GM18498 (cell line): Measurements from ENCODE around the gene DYNC2H1.

Experiments
- ATAC-seq: cut with Tn5 transposase; IDR thresholded peaks from one replicate; pipeline ENCODE4 v1.9.1; 2021; ENCODE audit warnings: mild to moderate bottlenecking, moderate library complexity; ENCODE audit not compliant: unreplicated experiment

DYNC2H1 gene

DNA sequence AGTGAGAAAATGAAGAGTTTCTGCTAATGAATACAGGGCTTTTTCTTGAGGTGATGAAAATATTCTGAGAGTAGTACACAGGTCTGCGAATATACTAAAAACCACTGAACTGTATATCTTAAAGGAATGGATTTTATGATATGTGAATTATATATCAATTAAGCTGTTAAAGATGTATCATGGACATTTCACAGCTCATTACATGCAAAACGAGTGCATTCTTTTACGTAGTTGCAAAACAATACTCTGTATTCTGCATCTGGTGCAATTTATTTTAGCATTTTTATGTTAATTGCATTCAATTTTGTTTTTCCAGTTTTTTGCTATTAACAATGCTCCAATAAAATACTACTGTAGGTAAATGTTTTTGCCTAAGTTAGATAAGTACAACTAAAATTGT is 411.6 kb downstream of the DYNC2H1 start:
- no peak for ATAC-seq

DNA sequence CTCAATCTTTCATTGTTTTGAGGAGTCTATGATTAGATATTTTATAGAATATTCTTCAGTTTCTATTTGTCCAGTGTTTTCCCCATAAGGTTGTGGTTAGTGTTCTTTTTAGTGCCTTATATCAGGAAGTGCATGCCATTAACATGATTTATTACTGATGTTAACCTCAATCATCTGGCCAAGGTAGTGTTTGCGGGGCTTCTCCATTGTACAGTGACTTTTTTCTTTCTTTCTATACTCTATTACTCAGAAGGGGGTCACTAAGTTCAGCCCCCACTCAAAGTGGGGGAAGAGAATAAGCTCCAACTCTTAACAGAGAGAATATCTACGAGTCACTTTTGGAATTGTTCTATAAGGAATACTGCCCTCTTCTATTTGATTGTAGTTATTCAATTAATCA is 415.8 kb downstream of the DYNC2H1 start:
- no peak for ATAC-seq

DNA sequence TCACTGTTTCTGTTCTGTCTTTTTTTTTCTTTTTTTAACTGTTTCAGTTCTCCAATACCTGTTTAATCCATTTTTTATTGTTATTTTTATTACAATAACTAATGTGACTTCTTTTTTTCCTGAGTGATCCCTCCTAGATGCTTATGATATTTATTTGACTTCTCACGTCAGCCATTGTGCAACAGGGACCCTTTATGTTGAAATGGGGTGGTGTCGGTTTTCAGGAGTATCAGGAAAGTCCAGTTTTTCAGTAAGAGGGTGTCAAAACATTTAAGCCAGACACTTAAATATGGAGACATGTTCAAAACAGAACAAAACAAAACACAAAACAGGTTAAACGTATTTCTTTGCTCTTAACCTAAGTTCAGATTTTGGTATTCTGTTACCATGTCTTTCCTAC is 418.8 kb downstream of the DYNC2H1 start:
- no peak for ATAC-seq

DNA sequence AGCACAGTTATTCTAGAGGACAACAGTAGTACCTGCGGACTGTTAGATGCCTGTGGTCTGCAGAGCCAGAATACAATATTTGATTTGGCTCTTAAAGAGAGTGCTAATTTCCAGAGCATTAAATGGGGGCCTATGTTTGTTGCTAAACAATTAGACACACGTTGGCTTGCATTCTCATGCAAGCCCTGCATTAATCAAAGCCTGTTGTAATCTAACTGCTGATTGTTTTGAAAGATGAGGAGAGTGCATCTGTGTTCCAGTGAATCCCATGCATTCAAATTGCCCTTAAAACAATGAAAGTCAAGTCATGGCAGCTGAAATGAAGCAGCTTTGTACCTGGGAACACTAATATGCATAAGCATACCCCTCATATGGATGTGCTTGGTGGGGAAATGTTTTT is 419.4 kb downstream of the DYNC2H1 start:
- ATAC-seq: no peak

DNA sequence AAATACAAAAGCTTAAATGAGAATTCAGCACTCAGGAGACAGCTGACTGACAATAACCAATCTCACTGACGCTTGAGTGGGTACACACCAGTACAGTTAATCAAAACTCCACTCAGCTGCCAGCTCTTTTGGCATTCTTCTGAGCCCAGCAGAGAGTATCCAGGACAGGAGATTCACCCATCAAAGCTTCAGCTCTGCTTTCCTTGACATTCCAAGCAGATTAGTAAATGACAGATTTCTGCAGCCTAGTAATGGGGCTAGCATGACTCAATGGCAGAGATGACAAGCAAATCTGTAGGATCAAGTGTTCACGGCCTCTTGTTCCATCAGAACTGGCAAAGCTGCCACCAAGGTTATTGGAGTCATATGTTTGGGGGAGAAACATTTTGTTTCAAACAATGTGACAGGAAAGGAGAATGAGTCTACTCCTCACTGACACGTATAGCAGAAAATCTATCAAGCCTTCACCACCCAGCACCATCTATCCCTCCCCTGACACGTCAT is 420.0 kb downstream of the DYNC2H1 start:
- no peak for ATAC-seq
